ENCODE measurements around the gene NR1I2. TPM values are rescaled to one million over a fixed set of nuclear protein-coding genes. Genes with fewer than 3 reads are reported as not detected.

The NR1I2 gene
- total and polyA plus RNA-seq, 9 donors, result 0.20 to 0.62 (median 0.34) TPM

GRCh38 chr3:119776304-119776703 is 5.6 kb upstream of the NR1I2 start:
- WGBS, 3 donors, result 59 to 70% (median 69%) methylated on average over 1 of the region's 1 CpG
- intact Hi-C loops (cut with DNase I), result no loop called here
- no peak for DNase-seq
- H3K27me3 ChIP-seq, result no peaks in the 10 kb centered on the region
- H3K4me1 ChIP-seq (ENCODE audit: insufficient read depth), result no peaks in the 10 kb centered on the region
- TF ChIP-seq CTCF (IDR thresholded peaks at IDR 0.05), result no peak
- no peak for TF ChIP-seq EP300 (IDR thresholded peaks at IDR 0.05)
- no peak for TF ChIP-seq POLR2A (IDR thresholded peaks at IDR 0.05)
- no peak overlapping the region for H3K27ac ChIP-seq
- no peak overlapping the region for H3K4me3 ChIP-seq
- H3K36me3 ChIP-seq, result no peaks in the 10 kb centered on the region
- H3K9me3 ChIP-seq, result no peaks in the 10 kb centered on the region

- 97 to 98% (median 98%) methylated on average over 1 of the region's 1 CpG for WGBS, 3 donors
- H3K36me3 ChIP-seq, result no peaks in the 10 kb centered on the region
- no peaks in the 10 kb centered on the region for H3K27me3 ChIP-seq
- no peak for DNase-seq
- no peak overlapping the region for H3K27ac ChIP-seq
- no peaks in the 10 kb centered on the region for H3K4me1 ChIP-seq (ENCODE audit: insufficient read depth)
- intact Hi-C loops (cut with DNase I), result no loop called here
- no peaks in the 10 kb centered on the region for H3K9me3 ChIP-seq
- H3K4me3 ChIP-seq, result no peak overlapping the region
- TF ChIP-seq EP300 (IDR thresholded peaks at IDR 0.05) (no peak), CTCF (IDR thresholded peaks at IDR 0.05) (no peak), POLR2A (IDR thresholded peaks at IDR 0.05) (no peak)
These were observed 3.7 kb upstream of the NR1I2 start for GRCh38 chr3:119778176-119778575.

- no peaks in the 10 kb centered on the region for H3K9me3 ChIP-seq
- H3K4me1 ChIP-seq (ENCODE audit: insufficient read depth), result no peaks in the 10 kb centered on the region
- TF ChIP-seq CTCF (IDR thresholded peaks at IDR 0.05) (no peak), POLR2A (IDR thresholded peaks at IDR 0.05) (no peak), EP300 (IDR thresholded peaks at IDR 0.05) (no peak)
- intact Hi-C loops (cut with DNase I), result no loop called here
- 42 to 54% (median 44%) methylated on average over 2 of the region's 2 CpGs for WGBS, 3 donors
- H3K36me3 ChIP-seq, result no peaks in the 10 kb centered on the region
- DNase-seq, result no peak
- no peak overlapping the region for H3K27ac ChIP-seq
- H3K27me3 ChIP-seq, result no peaks in the 10 kb centered on the region
- no peak overlapping the region for H3K4me3 ChIP-seq
These were observed 3.1 kb upstream of the NR1I2 start for GRCh38 chr3:119778811-119779210.

GRCh38 chr3:119779731-119780383 is 2.0 kb upstream of the NR1I2 start:
- H3K9me3 ChIP-seq, result no peaks in the 10 kb centered on the region

More at GRCh38 chr3:119779731-119780383, 2.0 kb upstream of the NR1I2 start:
- Histone ChIP-seq H3K4me1 (ENCODE audit: insufficient read depth) (no peaks in the 10 kb centered on the region), H3K36me3 (no peaks in the 10 kb centered on the region), H3K27ac (no peak overlapping the region), H3K4me3 (no peak overlapping the region), H3K27me3 (no peaks in the 10 kb centered on the region)
- 74 to 87% (median 77%) methylated on average over 2 of the region's 2 CpGs for WGBS, 3 donors
- no peak for TF ChIP-seq CTCF (IDR thresholded peaks at IDR 0.05)
- no peak for TF ChIP-seq POLR2A (IDR thresholded peaks at IDR 0.05)
- TF ChIP-seq EP300 (IDR thresholded peaks at IDR 0.05), result no peak
- no peak for DNase-seq
- intact Hi-C loops (cut with DNase I), result no loop called here
